Right renal cortex interstitium (tissue), 3 donors: ENCODE data around the gene SAMD14. TPM values are rescaled to one million over a fixed set of nuclear protein-coding genes. Genes with fewer than 3 reads are reported as not detected.

Experiments used
- DNase-seq, 3 donors: peaks; one replicate each; pipeline ENCODE4 v3.0.0-alpha.2; 2013; ENCODE audit warnings: low read depth in 3 of 3, low spot score in 2 of 3
- polyA plus RNA-seq, 3 donors: library from polyadenylated mRNA; unstranded; fragments of 120-200 nt; gene quantifications; one replicate each; pipeline ENCODE4 v1.2.1, GENCODE V29; 2013; ENCODE audit not compliant: insufficient read length in 3 of 3

SAMD14 gene
- polyA plus RNA-seq, 3 donors: 11.0 to 12.2 (median 12.1) TPM

DNA sequence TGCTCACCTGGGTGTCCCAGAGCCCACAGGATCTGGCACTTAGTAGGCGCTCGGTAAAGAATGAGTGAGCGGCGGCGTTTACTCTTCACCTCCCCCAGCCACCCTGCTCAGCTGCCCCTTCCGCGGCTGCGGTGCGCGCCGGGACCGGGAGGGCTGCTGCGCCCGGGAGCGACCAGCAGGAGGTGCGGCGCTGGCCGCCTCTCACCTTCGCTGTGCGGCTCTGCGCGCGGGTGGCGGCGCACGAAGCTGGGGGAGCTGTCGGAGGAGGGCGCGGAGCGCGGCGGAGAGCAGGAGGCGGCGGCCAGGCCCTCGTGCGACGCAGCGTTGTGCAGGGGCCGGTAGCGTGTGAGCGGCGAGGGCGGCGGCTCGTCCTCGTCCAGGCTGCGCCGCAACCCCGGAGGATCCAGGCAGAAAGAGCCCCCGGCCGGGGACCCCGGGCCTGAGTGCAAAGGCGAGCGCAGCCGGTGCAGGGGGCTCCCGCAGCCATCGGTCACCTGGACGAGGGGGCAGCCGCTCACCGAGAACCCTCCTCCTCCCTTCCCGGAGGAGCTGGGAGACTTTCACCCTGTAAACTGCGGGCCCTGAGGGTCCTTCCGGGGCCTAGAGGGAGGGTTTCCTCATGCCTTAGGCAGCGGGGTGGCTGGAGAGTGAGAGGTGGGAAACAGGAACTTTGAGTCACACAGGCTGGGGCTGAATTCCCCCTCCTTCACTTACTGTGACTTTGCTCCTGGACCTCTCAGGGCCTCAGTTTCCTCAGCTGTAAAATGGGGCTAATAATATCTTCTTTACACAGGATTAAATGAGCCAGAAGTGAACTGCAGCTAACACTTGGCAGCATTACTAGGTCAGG lies 12.5 kb downstream of the SAMD14 start:
- no peak for DNase-seq

DNA sequence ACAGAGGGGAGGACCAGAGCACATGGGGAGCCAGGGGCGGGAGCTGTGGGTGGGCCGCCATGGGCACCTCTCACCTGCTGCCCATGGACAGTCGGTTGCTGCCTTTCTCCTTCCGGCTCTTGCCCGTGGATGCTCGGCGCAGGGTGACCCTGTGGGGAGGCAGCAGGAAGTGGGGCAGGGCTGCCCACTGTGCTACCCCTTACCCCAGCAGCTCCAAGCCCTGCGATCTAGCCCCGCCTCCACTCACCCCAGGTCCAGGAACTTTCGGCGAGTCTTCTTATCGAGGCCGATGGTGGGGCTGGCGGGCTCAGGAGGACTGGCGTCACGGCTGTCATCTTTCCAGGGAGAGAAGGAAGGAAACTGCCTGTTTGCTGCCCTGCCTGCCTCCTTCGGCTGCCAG lies 14.2 kb downstream of the SAMD14 start:
- DNase-seq: no peak

DNA sequence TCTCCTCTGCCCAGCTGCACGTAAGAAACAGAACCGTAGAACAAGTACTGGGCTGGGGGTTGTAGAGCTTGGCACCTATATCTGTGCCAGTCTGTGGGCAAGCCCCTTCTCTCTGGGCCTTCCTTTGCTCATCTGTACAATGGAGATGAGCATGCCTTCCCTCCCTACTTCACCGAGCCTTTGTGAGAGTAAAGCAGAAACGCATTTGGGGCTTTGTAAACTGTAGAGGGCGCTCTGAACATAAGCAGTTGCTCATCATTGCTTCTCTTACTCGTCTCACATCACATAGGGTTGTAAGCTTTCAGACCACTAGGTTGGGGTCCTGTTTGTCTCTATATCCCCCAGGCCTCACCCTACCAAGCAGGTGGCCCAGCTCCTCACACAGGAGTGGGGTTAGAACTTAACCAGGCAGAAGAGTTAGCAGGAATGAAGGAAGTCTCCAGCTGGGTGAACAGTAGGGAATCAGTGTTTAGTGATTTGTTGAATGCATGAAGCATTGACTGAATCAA lies 15.1 kb downstream of the SAMD14 start:
- DNase-seq: no peak

DNA sequence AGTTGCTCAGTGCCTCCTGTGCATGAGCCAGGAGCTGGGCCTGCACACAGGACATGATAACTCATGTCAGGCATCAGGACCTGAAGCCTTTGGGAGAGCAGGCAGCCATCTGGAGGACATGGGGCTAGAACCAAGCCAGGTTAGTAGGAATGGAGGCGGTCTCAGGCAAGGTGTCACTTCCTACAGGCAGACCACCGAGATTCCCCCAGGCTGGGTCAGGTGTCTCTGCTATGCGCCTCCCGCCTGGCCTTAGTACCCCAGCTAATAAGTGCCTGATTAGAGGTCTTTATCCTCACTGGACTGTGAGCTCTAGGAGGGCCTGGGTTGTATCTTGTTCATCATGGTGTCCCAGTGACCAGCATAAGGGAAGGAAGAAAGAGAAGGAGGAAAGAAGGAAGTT lies 15.6 kb downstream of the SAMD14 start:
- no peak for DNase-seq

DNA sequence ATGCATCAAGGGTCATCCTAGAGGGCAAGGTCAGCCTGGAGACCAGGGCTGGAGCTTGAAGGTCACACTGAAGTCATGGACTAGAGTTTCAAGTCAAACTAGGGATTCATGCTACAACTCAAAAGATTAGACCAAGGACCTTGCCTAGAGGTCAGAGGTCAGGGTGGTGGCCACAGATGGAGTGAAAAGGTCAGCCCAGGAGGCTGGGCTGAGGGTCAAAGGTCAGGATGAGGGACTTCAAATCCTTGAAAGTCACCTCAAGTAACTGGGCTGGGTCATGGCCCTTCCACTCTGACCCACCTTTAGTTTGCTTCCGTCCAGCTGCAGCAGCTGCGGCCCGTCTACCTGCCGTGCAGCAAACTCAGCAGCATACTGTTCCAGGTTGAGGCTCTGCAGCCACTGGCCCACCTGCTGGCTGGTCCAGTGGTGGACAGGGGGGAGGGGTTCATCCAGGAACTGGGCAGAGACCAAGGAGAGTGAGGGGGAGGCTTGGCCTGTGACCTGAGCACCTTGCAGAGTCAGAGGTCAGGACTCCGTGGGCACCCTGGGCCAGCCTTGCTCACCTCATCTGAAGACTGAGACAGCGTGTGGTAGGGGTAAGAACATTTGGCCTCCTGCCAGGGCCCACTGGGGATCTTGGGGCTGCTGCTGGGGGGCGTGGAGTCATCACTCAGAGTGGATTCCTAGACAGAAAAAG lies 16.2 kb downstream of the SAMD14 start:
- DNase-seq: no peak

DNA sequence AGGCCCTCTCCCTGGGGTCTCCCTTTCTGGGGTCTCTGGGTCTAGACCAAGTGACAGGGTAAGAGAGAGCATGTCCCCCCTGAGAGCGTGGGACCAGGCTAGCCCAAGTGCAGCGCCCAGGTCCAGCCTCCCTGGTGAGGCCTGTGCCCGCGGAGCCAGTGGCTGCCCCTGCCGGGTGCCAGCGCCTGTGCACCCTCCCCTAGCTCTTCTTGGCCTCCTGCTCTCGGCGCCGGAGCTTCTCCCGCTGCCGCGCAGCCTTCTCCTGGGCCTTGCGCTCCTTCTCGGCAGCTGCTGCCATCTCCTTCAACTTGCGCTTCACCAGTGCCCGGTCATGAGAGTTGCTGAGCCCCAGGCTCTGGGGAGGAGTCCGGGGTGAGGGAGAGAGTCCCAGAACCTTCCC lies 17.3 kb downstream of the SAMD14 start:
- DNase-seq: no peak

DNA sequence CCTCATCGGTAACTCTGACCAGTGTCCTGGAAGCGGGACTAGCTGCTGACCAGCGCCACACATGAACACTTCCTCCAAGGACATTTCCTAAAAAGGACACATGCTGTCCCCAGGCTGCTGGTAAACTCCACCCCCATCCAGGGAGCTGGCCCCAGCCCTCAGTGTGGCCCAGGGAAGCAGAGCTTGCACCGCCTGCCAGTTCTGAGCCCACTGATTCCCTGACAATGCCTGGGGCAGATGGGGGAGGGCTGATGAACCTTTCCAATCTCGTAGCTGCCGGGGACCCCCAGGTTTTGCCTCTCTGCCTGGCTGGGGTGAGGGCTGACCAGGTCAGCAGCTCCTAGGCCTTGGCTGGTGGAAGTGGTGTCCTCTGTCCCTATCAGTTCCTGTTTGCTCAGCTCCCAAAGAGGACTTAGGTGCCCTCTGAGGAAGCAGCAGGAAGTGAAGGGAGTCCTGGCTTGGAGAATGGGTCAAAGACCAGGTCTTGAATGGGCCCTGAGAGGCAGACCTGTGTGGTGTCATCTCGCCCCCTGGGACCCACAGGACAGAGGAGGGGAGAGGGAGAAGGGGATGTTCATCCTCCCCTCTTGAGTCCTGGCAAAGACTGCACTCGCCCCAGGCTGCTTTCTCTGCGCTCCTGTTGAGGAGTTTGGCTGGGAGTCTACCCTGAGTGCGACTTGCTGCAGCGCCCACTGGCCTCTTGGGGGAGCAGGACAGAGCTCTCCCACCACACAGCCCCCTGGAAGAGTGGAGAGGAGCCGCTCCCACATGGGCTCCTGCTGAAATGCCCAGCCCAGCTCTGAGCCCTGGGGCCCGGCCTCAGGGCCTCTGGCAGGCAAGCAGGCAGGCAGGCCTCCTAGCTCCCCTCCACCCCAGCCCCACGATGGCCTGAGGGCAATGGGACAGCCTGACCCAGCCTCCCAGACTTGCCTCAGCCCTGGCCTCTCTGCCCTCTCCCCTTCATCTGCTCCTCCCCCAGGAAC lies 18.0 kb downstream of the SAMD14 start:
- DNase-seq: no peak

DNA sequence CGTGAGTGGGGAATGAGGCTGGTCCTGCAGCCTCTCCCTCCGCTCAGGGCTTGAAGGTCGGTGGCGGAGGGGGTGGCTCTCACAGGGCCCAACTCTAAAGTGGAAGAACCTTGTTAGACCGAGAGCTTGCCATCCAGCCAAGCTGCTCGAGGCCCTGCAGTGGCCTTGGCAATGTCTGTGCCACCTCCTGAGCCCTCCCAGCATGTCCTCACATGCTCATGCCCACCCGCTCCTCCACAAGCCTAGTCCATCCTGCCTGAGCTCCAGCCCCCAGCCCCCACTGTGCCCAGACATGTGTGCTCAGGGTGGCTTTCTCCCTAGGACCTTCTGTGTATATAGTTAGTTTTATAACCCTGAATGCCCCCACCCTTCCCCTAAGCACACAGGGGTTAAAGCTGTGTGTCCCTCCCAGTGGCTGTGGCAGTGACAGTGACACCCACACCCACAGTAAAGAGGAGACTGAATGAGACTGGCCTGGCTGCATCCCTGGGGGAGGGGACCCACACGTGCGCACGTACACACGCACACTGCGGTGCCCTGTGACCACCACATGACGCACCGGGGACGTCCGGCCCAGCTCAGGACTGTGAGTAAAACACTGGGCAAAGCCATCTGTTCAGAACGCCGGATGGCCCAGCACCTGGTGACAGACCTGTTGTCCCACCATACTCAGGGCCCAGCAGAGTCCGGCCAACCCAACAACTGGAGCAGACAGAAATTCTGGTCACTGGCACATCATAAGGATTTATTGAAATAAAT lies 19.2 kb downstream of the SAMD14 start:
- DNase-seq: no peak

DNA sequence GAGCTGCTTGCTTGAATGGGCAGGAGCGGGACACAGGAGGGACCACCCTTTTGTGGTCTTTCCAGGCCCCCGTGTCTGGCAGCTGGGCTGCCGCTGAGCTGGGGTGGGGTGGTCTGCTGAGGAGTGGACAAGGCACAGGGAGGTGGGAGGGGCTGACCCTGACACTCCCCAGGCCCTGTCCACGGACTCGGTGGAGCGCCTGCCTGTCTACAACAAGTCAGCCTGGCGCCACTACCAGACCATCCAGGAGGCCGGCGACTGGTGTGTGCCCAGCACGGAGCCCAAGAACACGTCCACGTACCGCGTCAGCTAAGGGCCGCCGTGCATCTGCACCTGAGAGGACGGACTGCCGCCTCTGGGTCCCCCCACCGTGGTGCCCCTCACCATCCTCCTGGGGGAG lies 20.2 kb downstream of the SAMD14 start:
- DNase-seq: no peak

DNA sequence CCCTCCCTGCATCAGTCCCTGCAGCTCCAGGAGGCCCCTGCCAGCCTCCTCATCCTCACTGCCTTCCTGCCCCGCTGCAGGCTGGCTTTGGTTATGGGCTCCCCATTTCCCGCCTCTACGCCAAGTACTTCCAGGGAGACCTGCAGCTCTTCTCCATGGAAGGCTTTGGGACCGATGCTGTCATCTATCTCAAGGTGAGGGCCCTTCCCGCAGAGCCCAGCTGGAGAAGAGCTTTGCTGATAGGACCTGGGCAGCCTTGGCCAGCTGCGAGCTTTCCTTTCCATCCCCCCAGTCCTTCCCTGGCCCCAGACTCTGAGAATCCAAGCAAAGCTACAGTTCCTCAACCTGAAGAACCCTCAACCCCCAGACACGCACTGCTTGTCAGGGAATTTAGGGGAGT lies 20.8 kb downstream of the SAMD14 start:
- DNase-seq: no peak

DNA sequence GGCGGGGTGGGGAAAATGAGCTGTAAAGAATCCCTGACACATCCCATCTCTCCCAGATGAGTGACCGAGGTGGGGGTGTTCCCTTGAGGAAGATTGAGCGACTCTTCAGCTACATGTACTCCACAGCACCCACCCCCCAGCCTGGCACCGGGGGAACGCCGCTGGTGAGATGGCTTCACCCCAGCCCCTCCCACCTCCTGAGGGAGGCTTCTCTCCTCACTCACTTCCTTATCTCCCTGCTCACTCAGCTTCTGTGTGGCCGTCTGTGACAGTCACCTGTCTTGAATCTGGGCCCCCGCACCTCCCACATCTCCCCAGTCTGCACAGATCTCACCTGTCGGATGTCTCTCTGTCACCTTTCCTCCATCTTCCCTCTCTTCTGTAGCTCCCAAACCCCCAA lies 21.4 kb downstream of the SAMD14 start:
- no peak for DNase-seq

DNA sequence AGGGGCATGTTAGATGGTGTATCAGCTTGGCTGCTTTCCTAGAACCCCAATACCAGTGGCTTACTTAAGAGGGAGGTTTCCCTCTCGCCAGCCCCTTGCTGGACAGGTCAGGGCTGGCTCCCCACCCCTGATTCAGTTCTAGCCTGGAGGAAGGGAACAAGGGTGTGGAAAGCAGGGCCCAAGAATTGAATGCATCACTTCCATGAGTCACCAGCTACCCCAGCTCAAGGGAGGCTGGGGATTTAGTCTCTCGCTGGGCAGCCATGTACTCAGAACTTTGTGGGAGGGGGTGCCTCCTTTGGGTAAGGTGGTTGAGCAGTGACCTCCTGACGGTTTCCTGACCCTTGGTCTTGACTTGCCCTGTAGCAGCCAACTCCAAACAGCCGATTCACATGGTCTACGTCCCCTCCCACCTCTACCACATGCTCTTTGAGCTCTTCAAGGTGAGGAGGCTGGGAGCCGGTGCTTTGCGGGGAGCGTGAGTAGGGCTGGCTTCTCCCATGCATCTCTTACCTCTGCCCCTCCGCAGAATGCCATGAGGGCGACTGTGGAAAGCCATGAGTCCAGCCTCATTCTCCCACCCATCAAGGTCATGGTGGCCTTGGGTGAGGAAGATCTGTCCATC lies 22.1 kb downstream of the SAMD14 start:
- no peak for DNase-seq

DNA sequence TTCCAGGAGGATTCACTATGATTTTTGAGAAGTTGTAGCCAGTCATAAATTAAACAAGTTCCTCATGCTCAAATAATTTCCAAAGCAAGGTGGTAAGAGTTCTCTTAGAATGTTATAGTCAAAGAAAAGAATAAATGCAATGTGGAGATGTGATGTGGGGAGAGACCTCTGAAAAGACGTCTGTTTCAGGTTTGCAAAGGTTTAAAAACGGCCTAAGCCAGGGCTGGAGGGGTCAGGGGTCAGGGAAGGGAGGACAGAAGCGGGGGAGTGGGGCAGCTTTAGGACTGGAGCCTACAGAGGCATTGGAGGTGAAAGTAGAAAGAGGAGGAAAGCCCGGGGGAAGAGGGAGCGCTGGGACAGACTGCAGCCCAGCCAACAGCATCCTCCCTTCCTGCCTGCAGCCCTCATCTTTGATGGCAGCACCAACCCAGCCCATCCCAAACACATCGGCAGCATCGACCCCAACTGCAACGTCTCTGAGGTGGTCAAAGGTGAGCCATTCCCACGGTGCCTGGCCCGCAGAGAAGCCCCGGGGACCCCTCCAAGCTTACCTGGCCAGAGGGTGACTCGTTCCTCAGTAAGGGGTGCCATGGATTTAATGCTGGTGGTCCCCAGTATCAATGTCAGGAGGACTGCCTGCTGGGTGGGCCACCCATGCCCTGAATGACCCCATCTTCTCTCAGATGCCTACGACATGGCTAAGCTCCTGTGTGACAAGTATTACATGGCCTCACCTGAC lies 23.4 kb downstream of the SAMD14 start:
- no peak for DNase-seq

DNA sequence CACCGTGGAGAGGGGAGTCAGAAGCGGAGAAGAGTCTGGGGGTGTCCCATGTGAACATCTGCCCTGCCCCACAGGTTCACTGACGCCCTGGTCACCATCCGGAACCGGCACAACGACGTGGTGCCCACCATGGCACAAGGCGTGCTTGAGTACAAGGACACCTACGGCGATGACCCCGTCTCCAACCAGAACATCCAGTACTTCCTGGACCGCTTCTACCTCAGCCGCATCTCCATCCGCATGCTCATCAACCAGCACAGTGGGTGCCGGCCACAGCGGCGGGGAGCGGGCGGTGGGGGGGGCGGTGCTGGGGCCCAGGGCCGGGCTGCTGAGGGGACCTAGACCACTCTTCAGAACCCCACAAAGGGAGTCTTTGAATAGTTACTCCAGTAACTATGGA lies 24.1 kb downstream of the SAMD14 start:
- DNase-seq: no peak

DNA sequence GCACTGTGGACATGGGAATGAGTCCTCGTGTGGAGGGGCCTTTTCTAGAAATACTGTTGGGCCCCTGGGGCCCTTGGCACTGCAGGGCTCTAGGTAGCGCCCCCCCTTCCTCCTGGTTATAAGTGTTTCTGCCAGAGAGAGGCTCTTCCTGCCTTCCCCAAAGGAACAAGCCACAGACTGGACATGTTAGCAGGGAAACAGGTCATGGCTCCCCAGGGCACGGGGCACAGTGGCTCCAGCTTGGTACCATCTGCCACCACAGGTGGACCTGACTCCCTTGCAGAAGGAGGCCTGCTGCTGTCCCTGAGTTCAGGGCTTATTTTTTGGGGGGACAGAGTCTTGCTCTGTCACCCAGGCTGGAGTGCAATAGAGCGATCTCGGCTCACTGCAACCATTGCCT lies 26.0 kb downstream of the SAMD14 start:
- DNase-seq: no peak

DNA sequence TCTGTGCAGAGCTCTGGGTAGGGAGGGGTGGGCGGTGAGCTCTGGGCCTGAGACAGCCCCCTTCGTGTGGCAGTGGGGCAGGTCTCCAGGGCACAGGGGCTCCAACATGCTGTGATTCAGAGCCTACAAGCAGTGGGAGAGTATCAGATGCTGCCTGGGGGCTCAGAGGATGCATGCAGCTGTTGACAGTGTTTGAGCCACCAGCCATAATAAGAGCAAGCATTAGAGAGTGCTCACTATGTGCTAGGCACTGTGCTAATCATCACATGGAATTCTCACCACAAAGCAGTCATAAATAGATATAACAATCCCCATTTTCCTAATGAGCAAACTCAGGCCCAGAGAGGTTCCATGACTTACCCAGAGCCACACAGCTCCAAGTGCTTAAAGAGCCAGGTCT lies 26.7 kb downstream of the SAMD14 start:
- no peak for DNase-seq

DNA sequence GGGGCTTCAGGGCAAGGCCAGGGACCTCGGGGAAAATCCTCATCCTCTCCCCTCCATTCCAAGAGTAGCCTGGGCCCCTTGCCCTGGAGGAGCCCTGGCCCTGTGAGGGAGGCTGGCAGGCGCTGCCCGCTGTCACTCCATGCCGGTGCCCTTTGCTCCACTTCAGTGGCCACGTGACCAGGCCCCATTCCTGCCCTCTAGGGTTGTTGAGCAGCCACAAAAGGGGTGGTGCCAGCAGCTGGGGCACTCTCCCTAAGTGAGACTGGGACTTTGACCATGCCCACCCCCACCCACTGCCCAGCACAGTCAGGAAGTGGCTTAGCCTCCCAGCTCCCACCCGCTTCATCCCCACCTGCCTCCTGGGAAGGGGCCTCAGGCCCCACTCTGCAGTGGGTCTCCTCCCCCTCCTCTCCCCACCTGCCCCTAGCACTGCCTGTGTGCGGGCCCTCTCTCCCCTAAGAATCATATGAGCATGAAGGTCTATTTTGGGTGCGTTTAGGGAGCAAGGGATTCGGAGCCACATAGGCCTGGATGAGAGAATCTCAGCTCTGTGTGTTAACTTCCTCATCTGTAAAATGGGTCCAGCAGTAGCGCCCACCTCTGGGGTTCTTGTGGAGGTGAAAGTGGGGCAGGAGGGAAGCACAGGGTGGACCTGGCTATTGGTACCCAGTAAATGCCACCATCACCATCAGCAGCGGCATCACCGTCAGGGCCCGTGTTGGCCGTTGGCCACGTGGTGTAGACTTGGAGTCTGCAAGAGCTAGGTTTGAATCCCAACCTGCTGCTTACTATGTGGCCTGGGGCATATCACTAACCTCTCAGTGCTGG lies 27.6 kb downstream of the SAMD14 start:
- no peak for DNase-seq
